HG02852 (cell line): ENCODE results near the gene ZNF407.
A peak's percentile ranks its signal among the peaks of the same experiment; 100 is the strongest.

ENCODE experiments used
- ATAC-seq: cut with Tn5 transposase; IDR thresholded peaks from one replicate; pipeline ENCODE4 v1.9.1; 2021; ENCODE audit warnings: mild to moderate bottlenecking, moderate library complexity; ENCODE audit not compliant: unreplicated experiment

Gene ZNF407

GRCh38 chr18:74669136-74669798, 71.6 kb downstream of the ZNF407 start:
- no peak for ATAC-seq

GRCh38 chr18:74672371-74672770, 74.7 kb downstream of the ZNF407 start:
- no peak for ATAC-seq

GRCh38 chr18:74674487-74674886, 76.8 kb downstream of the ZNF407 start:
- no peak for ATAC-seq

- ATAC-seq: peak; percentile 64
Observed at GRCh38 chr18:74679006-74679678, 81.5 kb downstream of the ZNF407 start.

GRCh38 chr18:74679679-74680076, 82.0 kb downstream of the ZNF407 start:
- no peak for ATAC-seq

- ATAC-seq: no peak
Observed at GRCh38 chr18:74682141-74682990, 84.7 kb downstream of the ZNF407 start.

- ATAC-seq: no peak
Observed at GRCh38 chr18:74682991-74683297, 85.3 kb downstream of the ZNF407 start.

- ATAC-seq: no peak
Observed at GRCh38 chr18:74683573-74683972, 85.9 kb downstream of the ZNF407 start.

- no peak for ATAC-seq
Observed at GRCh38 chr18:74689251-74689650, 91.6 kb downstream of the ZNF407 start.

- no peak for ATAC-seq
Observed at GRCh38 chr18:74692367-74693013, 94.8 kb downstream of the ZNF407 start.

GRCh38 chr18:74694436-74694835, 96.8 kb downstream of the ZNF407 start:
- no peak for ATAC-seq

GRCh38 chr18:74695170-74695569, 97.5 kb downstream of the ZNF407 start:
- ATAC-seq: no peak

- no peak for ATAC-seq
Observed at GRCh38 chr18:74698881-74699280, 101.2 kb downstream of the ZNF407 start.

GRCh38 chr18:74699455-74699854, 101.8 kb downstream of the ZNF407 start:
- no peak for ATAC-seq

- no peak for ATAC-seq
Observed at GRCh38 chr18:74702950-74703349, 105.3 kb downstream of the ZNF407 start.

GRCh38 chr18:74708169-74708568, 110.5 kb downstream of the ZNF407 start:
- no peak for ATAC-seq

GRCh38 chr18:74709452-74709851, 111.8 kb downstream of the ZNF407 start:
- no peak for ATAC-seq

GRCh38 chr18:74714120-74714519, 116.5 kb downstream of the ZNF407 start:
- ATAC-seq: no peak

GRCh38 chr18:74714791-74715190, 117.1 kb downstream of the ZNF407 start:
- ATAC-seq: no peak

- no peak for ATAC-seq
Observed at GRCh38 chr18:74715306-74715705, 117.6 kb downstream of the ZNF407 start.
